OCI-LY7 (cell line): ENCODE data around the gene HCAR2.

Source experiments
- EZH2phosphoT487 ChIP-seq: fragments of 200-600 bp; sonication (generic); IDR thresholded peaks from 2 replicates; pipeline ENCODE4 v1.6.1; 2018; ENCODE audit warnings: low read depth, borderline replicate concordance, mild to moderate bottlenecking, mixed run types, antibody characterized with exemption, low read length, moderate library complexity, mixed read lengths
- TF ChIP-seq, protein P1 (sequence below): fragments of 200-600 bp; sonication (generic); conservative IDR thresholded peaks from 2 replicates; pipeline ENCODE4 v1.5.1; 2014; ENCODE audit warnings: mild to moderate bottlenecking, antibody characterized with exemption, low read length, moderate library complexity, mixed read lengths

DNA sequence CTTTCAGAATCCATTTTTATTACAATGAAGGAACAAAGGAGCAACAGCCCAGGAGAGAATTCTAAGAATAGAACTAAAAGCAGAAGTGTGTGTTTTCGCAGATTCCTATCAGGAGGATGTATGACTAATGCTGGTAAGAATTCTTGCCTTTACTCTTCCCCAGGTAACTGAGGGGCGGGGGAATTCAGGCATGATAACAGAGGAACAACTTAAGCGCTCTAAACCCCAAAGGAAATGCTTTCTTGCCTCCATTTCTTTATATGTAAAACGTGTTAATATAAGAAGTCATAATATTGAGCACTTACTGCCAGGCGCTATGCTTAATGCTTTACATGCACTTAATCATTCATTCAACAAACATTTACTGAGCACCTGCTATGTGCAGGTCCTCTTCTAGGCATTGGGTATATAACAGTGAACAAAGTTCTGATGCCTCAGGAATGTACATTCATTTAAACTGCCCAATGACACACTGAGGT, 23.0 kb upstream of the HCAR2 start:
- TF ChIP-seq, protein P1, sequence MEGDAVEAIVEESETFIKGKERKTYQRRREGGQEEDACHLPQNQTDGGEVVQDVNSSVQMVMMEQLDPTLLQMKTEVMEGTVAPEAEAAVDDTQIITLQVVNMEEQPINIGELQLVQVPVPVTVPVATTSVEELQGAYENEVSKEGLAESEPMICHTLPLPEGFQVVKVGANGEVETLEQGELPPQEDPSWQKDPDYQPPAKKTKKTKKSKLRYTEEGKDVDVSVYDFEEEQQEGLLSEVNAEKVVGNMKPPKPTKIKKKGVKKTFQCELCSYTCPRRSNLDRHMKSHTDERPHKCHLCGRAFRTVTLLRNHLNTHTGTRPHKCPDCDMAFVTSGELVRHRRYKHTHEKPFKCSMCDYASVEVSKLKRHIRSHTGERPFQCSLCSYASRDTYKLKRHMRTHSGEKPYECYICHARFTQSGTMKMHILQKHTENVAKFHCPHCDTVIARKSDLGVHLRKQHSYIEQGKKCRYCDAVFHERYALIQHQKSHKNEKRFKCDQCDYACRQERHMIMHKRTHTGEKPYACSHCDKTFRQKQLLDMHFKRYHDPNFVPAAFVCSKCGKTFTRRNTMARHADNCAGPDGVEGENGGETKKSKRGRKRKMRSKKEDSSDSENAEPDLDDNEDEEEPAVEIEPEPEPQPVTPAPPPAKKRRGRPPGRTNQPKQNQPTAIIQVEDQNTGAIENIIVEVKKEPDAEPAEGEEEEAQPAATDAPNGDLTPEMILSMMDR, result no peak
- TF ChIP-seq EZH2phosphoT487, result no peak
